Fibroblast of pulmonary artery (primary cell): ENCODE data around the gene ABLIM2.

Experiments used
- DNase-seq: peaks from one replicate; pipeline ENCODE4 v3.0.0-alpha.2; 2010; ENCODE audit warnings: low read depth
- H3K4me3 ChIP-seq: replicated peaks from 2 replicates; pipeline ENCODE4 v1.5.1; 2011; ENCODE audit warnings: low read depth, mild to moderate bottlenecking, control low read depth, low read length, moderate library complexity
- CTCF ChIP-seq: IDR thresholded peaks from 2 replicates; pipeline ENCODE4 v1.5.1; 2011; ENCODE audit warnings: mild to moderate bottlenecking, control low read depth, low read length, inconsistent platforms; ENCODE audit errors: missing control alignments

ABLIM2 gene

GRCh38 chr4:8198206-8198905 lies 39.7 kb upstream of the ABLIM2 start:
- no peak for TF ChIP-seq CTCF
- no peak overlapping the region for H3K4me3 ChIP-seq
- no peak for DNase-seq

- no peak for TF ChIP-seq CTCF
- no peak overlapping the region for H3K4me3 ChIP-seq
- DNase-seq = no peak
Observed at GRCh38 chr4:8197521-8197920, 38.9 kb upstream of the ABLIM2 start.

GRCh38 chr4:8195841-8196458 lies 37.3 kb upstream of the ABLIM2 start:
- TF ChIP-seq CTCF = no peak
- no peak for DNase-seq
- H3K4me3 ChIP-seq = no peak overlapping the region

GRCh38 chr4:8195431-8195830 lies 36.8 kb upstream of the ABLIM2 start:
- TF ChIP-seq CTCF = no peak
- DNase-seq = no peak
- no peak overlapping the region for H3K4me3 ChIP-seq

GRCh38 chr4:8194306-8195242 lies 36.0 kb upstream of the ABLIM2 start:
- no peak overlapping the region for H3K4me3 ChIP-seq
- no peak for TF ChIP-seq CTCF
- DNase-seq = no peak

- TF ChIP-seq CTCF = peak; percentile 24
- no peak overlapping the region for H3K4me3 ChIP-seq
- peak; percentile 61 for DNase-seq
Observed at GRCh38 chr4:8192748-8193738, 34.4 kb upstream of the ABLIM2 start.
